AG09319 (cell line): ENCODE data around the gene ZNF341.

Experiments
- DNase-seq: peaks from one replicate; pipeline ENCODE4 v3.0.0-alpha.2; 2010; ENCODE audit warnings: low read depth; ENCODE audit errors: extremely low read depth
- TF ChIP-seq, protein P1 (sequence below): IDR thresholded peaks from 2 replicates; pipeline ENCODE4 v1.5.1; 2011; ENCODE audit warnings: low read depth, mild to moderate bottlenecking, inconsistent platforms, low read length, moderate library complexity

The ZNF341 gene

DNA sequence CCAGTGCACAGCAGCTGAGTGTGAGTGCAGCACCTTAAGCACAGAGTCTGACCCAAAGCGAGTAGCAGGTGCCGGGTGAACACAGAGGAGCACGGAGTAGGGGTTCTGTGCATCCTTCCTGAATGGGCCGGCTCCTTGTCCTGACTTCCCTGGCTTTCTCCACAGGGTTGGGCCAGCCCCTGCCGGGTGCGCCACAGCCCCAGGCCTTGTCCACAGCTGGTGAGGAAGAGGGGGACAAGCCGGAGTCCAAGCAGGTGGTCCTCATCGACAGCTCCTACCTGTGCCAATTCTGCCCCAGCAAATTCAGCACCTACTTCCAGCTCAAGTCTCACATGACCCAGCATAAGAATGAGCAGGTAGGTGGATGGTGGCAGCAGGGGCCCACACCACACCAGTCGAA, 34.9 kb downstream of the ZNF341 start:
- no peak for DNase-seq
- TF ChIP-seq, protein P1, sequence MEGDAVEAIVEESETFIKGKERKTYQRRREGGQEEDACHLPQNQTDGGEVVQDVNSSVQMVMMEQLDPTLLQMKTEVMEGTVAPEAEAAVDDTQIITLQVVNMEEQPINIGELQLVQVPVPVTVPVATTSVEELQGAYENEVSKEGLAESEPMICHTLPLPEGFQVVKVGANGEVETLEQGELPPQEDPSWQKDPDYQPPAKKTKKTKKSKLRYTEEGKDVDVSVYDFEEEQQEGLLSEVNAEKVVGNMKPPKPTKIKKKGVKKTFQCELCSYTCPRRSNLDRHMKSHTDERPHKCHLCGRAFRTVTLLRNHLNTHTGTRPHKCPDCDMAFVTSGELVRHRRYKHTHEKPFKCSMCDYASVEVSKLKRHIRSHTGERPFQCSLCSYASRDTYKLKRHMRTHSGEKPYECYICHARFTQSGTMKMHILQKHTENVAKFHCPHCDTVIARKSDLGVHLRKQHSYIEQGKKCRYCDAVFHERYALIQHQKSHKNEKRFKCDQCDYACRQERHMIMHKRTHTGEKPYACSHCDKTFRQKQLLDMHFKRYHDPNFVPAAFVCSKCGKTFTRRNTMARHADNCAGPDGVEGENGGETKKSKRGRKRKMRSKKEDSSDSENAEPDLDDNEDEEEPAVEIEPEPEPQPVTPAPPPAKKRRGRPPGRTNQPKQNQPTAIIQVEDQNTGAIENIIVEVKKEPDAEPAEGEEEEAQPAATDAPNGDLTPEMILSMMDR, result no peak

DNA sequence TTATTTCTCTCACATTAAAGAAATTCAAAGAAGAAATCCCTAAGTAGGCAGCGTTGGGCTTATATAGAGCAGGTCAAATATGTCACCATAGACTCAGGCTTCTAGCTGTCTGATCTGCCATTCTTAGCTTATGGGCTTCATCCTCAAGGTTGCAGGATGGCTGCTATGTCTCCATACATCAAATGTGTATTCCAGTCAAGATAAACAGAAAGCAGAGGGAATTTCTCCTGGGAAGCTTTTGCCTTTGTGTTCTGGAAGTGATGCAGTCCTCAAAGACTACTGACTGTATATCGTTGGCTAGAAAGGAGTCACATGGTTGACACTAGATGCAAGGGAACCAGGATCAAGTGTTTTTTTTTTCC, 36.0 kb downstream of the ZNF341 start:
- no peak for DNase-seq
- TF ChIP-seq, protein P1, result no peak

DNA sequence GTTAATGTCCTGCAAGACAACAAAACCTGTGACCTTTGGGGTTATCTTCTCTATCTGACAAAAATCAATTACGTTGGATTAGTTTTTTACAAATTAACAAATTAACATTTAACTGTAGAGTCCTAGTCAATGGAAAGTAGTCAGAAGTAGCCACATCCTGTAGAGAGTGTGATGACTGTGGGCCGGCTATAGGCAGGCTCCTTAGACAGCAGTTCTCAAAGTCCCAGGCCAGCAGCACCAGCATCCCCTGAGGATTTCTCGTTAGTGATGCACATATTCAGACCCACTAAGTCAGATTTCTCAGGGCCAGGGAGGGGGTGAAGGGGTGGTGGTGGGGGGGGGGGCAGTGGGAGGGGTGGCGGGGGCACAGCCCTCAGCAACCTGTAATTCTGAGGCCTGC, 37.2 kb downstream of the ZNF341 start:
- TF ChIP-seq, protein P1, result no peak
- no peak for DNase-seq

DNA sequence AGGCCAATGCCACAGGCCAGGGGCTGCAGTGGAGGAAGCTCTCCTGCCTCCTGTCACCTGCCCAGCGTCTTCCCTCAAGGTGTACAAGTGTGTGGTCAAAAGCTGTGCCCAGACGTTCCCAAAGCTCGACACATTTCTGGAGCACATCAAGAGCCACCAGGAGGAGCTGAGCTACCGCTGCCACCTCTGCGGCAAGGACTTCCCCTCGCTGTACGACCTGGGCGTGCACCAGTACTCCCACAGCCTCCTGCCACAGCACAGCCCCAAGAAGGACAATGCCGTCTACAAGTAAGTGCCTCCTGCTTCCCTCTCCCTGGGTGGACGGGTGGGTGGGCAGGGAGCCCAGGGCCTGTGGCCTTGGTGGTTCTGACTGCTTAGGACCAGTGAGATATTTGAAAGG, 38.2 kb downstream of the ZNF341 start:
- TF ChIP-seq, protein P1, result no peak
- DNase-seq, result no peak

- TF ChIP-seq, protein P1, result no peak
- no peak for DNase-seq
Measured at GRCh38 chr20:33771938-33772337, 40.1 kb downstream of the ZNF341 start.

- TF ChIP-seq, protein P1, result no peak
- DNase-seq, result no peak
Measured at GRCh38 chr20:33772439-33772838, 40.6 kb downstream of the ZNF341 start.

GRCh38 chr20:33773412-33774089, 41.8 kb downstream of the ZNF341 start:
- TF ChIP-seq, protein P1, result no peak
- DNase-seq, result no peak
